Cardiac septum (tissue), 1 donor: ENCODE measurements around the gene PRDM2. TPM values are rescaled to one million over a fixed set of nuclear protein-coding genes. Genes with fewer than 3 reads are reported as not detected.
"Not testable (repeated sequence)": the region's sequence is repeated elsewhere in the genome, so short reads cannot be mapped to it uniquely, and the experiment has no call there.

Source experiments
- DNase-seq: peaks from one replicate; pipeline ENCODE4 v3.0.0-alpha.2; 2020; ENCODE audit warnings: low spot score
- intact Hi-C: fragments of 100-400 bp; cut with DNase I; formaldehyde crosslinking; loops from one replicate; pipeline ENCODE4 v1.14.0; 2022
- long read RNA-seq: library from polyadenylated mRNA; unstranded; transcript quantifications from one replicate; pipeline ENCODE4 v2.0.0, GENCODE V29; 2021
- total RNA-seq: library from RNA; stranded (reverse); fragmentation: NEBNext Ultra II Directional; extraction: Animal tissue kit (Norgen Biotek cat#: 25700); gene quantifications from one replicate; pipeline ENCODE4 v1.2.1, GENCODE V29; 2021
- donor health status: DM: no; HTN: no; CAD: no.

Gene PRDM2, protein sequence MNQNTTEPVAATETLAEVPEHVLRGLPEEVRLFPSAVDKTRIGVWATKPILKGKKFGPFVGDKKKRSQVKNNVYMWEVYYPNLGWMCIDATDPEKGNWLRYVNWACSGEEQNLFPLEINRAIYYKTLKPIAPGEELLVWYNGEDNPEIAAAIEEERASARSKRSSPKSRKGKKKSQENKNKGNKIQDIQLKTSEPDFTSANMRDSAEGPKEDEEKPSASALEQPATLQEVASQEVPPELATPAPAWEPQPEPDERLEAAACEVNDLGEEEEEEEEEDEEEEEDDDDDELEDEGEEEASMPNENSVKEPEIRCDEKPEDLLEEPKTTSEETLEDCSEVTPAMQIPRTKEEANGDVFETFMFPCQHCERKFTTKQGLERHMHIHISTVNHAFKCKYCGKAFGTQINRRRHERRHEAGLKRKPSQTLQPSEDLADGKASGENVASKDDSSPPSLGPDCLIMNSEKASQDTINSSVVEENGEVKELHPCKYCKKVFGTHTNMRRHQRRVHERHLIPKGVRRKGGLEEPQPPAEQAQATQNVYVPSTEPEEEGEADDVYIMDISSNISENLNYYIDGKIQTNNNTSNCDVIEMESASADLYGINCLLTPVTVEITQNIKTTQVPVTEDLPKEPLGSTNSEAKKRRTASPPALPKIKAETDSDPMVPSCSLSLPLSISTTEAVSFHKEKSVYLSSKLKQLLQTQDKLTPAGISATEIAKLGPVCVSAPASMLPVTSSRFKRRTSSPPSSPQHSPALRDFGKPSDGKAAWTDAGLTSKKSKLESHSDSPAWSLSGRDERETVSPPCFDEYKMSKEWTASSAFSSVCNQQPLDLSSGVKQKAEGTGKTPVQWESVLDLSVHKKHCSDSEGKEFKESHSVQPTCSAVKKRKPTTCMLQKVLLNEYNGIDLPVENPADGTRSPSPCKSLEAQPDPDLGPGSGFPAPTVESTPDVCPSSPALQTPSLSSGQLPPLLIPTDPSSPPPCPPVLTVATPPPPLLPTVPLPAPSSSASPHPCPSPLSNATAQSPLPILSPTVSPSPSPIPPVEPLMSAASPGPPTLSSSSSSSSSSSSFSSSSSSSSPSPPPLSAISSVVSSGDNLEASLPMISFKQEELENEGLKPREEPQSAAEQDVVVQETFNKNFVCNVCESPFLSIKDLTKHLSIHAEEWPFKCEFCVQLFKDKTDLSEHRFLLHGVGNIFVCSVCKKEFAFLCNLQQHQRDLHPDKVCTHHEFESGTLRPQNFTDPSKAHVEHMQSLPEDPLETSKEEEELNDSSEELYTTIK (N-terminal part only)
- total RNA-seq, result 44.5 TPM
- long read RNA-seq, full-length matches to known transcripts, result 2 of 13 reads
- long read RNA-seq, partial matches to known transcripts, result 7 of 13 reads
- long read RNA-seq, other reads (novel, unspliced or antisense), result 4 of 13 reads

DNA sequence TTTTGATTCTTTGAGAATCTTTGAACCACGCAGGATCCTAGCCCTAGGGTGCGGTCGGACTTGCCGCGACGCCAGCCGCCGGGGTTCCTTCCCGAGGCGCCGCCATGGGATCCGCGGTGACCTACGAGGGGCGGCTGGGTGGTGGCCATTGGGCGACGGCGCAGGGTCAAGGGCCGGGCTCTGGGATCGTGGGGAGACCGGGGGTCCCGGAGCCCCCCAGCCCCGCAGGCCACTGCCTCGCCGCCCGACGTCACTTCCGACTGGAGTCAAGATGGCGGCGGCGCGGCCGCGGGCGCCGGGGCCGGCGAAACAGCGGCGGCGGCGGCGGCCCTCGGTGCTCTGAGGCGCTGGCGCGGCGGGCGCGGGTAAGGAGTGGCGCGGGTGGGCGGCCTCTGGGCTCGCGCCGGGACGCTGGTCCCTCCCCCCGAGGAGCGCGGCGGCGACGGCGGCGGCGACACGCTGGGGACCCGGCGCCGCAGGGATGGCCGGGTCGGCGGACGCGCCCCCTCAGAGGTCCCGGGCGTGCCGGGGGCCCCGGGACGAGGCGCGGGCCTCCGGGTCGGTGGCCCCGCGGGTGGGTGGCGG, at the start of gene PRDM2:
TSS of gene PRDM2 (plus strand) at position 253 of the 585 bp plus-strand sequence. CDS start 15,418 bp downstream, outside the sequence.
- intact Hi-C loops, result loop anchor here (2.0 kb wide), 1 partner anchor 49 kb away; no protein-coding TSS in a partner anchor
- DNase-seq, result peak; percentile 78

GRCh38 chr1:13651279-13651678, 48.7 kb upstream of the PRDM2 start:
- DNase-seq, result no peak
- intact Hi-C loops, result no loop called here

- intact Hi-C loops, result no loop called here
- DNase-seq, result no peak
These were observed 47.8 kb upstream of the PRDM2 start for GRCh38 chr1:13652238-13652637.

DNA sequence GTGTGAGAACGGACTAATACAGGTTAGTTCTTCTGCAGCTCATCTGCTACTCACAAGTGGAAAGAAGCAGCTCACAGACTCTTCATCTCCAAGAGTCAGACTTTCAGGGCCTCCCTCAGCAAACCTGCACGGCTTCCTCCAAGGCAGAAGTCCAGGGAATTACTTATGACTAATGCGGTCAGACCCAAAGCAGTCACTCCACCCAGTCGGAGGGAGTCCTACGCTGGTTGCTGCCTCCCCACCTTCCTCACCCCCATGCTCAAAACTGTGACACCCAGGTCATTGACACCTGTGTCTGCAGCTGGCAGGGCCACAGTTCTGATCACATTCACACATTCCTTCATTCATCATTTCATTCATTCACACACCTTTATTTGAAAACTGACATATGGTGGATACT, 38.4 kb upstream of the PRDM2 start:
- intact Hi-C loops, result no loop called here
- DNase-seq, result no peak

DNA sequence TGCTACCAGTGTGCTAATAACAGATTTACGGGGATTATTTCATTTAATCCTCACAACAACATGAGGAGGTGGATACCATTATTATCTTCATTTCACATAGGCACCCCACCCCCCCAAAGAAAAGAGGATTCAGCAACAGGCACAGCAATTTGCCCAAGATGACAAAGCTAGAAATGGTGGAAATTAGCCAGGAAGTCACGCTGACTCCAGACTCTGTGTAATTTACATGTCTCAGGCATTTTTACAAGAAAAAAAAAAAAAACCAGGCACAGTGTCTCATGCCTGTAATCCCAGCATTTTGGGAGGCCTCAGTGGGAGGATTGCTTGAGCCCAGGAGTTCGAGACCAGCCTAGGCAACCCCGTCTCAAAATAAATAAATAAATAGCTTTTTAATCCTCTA, 37.5 kb upstream of the PRDM2 start:
- intact Hi-C loops, result no loop called here
- no peak for DNase-seq

- intact Hi-C loops, result loop anchor here (1.0 kb wide), 1 partner anchor 296 kb away; no protein-coding TSS in a partner anchor
- no peak for DNase-seq
These were observed 36.0 kb upstream of the PRDM2 start for GRCh38 chr1:13663969-13664368.

GRCh38 chr1:13664451-13664850, 35.5 kb upstream of the PRDM2 start:
- intact Hi-C loops, result loop anchor here (1.0 kb wide), 1 partner anchor 296 kb away; no protein-coding TSS in a partner anchor
- DNase-seq, result no peak

GRCh38 chr1:13666317-13666716, 33.7 kb upstream of the PRDM2 start:
- intact Hi-C loops, result loop anchor here (5.0 kb wide), 1 partner anchor 161 kb away; no protein-coding TSS in a partner anchor
- DNase-seq, result no peak

DNA sequence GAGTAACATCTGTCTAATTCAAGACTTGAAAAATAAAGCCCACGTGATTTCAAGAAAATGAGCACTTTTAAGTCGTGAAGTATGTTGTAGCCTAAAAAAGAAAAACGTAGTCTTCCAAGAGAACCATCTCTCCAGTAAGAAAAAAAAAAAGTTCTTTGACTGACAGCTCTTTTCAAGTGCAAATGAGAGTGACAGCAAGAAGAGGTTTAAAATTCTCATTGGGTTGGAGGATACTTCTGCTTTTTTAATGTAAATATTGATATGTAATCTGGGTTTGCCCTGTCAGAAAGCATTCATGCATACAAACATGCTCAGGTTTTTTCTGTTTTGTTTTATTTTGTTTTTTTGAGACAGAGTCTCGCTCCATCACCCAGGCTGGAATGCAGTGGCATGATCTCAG, 32.3 kb upstream of the PRDM2 start:
- intact Hi-C loops, result loop anchor here (5.0 kb wide), 1 partner anchor 160 kb away; no protein-coding TSS in a partner anchor
- DNase-seq, result no peak

- intact Hi-C loops, result no loop called here
- no peak for DNase-seq
These were observed 25.6 kb upstream of the PRDM2 start for GRCh38 chr1:13674377-13674776.

- DNase-seq, result no peak
- intact Hi-C loops, result no loop called here
These were observed 24.8 kb upstream of the PRDM2 start for GRCh38 chr1:13675151-13675651.

- intact Hi-C loops, result no loop called here
- DNase-seq, result no peak
These were observed 22.1 kb upstream of the PRDM2 start for GRCh38 chr1:13677896-13678295.

DNA sequence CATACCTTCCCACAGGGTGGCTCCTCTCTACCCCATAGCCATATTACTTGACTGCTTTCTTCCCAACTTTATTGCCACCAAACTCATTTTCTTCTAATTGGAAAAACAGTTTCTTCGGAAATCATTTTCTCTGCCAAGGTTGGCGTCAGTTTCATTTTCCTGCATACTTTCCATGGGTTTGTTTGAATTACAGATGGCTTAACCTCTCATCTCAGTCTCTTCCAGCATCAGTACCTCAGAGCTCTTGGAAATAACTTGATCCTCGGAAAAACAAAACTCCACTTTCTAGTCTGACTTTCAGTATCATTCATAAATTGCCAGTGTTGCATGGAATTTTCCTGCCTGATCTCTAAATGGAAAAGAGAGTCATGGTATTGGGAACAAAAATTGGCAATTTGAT, 20.3 kb upstream of the PRDM2 start:
- intact Hi-C loops, result no loop called here
- no peak for DNase-seq

DNA sequence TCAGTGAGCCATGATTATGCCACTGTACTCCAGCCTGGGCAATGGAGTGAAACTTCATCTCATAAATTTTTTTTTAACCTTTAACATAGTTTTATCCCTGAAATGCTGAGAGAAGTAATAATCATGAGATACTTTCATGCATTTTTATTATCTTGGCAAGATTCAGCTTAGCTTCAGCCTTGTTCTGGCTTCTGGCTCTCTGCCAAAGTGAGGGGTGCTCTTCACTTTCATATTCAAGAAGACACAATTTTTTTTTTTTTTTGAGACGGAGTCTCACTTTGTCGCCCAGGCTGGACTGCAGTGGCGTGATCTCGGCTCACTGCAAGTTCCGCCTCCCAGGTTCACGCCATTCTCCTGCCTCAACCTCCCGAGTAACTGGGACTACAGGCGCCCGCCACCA, 19.4 kb upstream of the PRDM2 start:
- DNase-seq, intact Hi-C loops: not testable (repeated sequence)

- no peak for DNase-seq
- intact Hi-C loops, result no loop called here
These were observed 18.1 kb upstream of the PRDM2 start for GRCh38 chr1:13681921-13682320.

DNA sequence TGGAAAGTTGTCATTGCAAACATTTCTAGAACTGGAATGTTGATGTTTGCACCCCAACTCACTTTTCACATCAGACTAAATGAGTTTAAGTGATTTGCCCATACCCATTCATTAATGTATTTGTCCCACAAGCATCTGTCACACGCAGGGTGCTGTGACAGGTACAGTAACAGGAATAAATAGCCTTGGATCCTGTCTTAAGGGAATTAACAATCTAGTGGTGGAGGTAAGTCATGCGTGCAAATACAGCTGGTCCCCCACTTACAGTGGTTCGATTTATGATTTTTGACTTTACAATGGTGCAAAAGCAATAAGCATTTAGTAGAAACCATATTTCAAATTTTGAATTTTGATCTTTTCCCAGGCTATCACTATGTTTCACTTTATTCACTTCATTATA, 17.5 kb upstream of the PRDM2 start:
- no peak for DNase-seq
- intact Hi-C loops, result no loop called here

- intact Hi-C loops, result no loop called here
- DNase-seq, result no peak
These were observed 16.8 kb upstream of the PRDM2 start for GRCh38 chr1:13683206-13683605.

- intact Hi-C loops, result no loop called here
- no peak for DNase-seq
These were observed 12.8 kb upstream of the PRDM2 start for GRCh38 chr1:13687151-13687715.
